HG02943 (cell line): Measurements from ENCODE around the gene VWDE.
"Not testable (repeated sequence)": the region's sequence is repeated elsewhere in the genome, so short reads cannot be mapped to it uniquely, and the experiment has no call there.

Experiments
- ATAC-seq: cut with Tn5 transposase; IDR thresholded peaks from one replicate; pipeline ENCODE4 v1.9.1; 2021; ENCODE audit warnings: mild to moderate bottlenecking, low read depth, moderate library complexity; ENCODE audit not compliant: unreplicated experiment

VWDE gene

DNA sequence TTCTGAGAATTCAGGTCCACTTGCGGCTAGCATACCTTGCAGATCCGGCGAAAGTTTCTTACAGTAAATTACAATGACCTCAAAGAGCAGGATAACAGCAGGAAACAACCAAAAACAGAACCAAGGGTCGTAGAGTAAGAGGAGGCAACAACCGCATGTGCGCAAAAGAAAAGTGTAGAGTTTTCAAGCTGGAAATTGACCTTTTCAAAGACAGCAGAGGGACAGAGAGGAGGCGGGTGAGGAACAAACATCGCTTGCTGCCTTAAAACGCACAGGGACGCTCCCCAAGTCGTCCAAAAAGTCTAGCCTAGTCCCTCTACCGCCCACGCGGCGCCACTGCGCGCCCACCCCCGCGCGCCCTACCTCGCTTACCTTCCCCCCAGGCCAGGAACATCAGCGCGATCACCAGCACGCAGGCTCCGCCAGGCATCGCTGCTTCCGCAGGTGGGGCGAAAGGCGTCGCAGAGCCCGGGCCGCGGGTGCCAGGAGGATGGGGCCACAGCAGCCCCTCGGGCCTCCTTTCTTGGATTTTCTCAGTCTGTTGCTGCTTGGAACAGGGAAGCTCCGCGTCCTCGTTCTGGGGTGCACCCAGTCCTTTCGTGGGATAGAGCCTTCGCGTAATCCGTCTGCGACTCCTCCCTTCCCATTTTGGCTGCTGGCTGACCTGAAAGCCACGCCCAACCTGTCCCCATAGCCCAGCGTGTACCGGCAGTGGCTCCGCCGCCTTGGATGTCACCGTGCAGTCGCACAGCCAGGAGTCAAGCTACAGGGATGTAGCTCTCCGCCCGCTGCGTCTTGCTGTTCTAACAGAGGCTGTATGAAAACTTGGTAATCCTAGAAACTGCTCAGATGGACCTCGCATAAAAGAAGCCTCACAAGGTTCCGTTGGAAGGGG lies at the start of gene VWDE:
VWDE (minus strand) TSS at position 579 of the 895 bp plus-strand sequence; CDS start at position 430, 149 bp downstream.
- ATAC-seq, result no peak

DNA sequence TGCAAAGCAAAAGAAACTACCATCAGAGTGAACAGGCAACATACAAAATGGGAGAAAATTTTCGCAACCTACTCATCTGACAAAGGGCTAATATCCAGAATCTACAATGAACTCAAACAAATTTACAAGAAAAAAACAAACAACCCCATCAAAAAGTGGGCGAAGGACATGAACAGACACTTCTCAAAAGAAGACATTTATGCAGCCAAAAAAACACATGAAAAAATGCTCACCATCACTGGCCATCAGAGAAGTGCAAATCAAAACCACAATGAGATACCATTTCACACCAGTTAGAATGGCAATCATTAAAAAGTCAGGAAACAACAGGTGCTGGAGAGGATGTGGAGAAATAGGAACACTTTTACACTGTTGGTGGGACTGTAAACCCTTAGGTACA lies 49.5 kb upstream of the VWDE start:
- ATAC-seq, result not testable (repeated sequence)

DNA sequence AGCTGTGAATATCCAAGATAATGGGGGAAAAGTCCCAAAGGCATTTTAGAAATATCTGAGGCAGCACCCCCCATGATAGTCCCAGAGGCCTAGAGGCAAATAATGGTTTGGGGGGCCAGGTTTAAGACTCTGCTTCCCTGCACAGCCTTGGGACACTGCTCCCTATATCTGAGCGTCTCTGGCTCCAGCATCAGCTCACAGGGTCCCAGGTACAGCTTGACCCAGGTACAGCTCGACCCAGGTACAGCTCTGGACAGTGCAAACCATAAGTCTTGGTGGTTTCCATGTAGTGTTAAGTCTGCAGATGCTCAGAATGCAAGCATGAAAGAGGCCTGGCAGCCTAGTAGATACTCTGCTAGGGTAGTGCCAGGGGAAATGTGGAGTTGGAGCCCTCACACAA lies 47.0 kb upstream of the VWDE start:
- no peak for ATAC-seq

DNA sequence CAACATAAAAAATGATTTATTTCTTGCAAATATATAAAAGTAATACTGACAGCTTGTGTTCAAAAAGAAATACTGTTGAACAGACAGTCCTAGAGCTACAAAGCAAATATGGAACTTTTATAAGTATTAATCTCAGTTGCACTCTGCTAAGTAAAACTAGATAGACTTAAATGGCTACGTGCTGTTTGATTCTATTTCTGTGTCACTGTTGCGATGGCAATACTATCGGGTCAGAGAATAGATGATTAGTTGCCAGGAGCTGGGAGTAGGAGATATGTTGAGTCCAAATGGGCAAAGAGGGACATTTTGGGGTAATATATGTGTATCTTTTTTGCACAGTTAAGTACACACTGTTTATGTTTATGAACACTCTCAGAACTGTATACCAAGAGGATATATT lies 41.1 kb upstream of the VWDE start:
- no peak for ATAC-seq

DNA sequence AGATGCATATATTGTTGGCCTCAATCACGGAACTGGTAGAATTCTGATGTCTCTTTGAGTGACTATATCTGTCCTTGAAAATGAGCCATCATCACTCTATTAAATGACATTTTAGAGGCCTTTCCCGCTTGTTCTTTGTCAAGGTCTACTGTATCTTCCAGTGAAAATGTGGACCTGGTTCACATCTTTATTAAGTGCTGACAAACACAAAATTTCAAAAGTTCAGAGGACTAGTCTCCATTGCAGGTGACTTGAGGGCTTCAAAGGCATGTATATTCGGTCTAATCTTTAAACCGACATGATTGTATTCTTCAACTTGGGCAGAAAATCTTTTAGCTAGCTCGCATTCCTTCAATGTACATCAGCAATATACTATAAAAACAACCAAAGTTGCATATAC lies 36.6 kb upstream of the VWDE start:
- no peak for ATAC-seq

DNA sequence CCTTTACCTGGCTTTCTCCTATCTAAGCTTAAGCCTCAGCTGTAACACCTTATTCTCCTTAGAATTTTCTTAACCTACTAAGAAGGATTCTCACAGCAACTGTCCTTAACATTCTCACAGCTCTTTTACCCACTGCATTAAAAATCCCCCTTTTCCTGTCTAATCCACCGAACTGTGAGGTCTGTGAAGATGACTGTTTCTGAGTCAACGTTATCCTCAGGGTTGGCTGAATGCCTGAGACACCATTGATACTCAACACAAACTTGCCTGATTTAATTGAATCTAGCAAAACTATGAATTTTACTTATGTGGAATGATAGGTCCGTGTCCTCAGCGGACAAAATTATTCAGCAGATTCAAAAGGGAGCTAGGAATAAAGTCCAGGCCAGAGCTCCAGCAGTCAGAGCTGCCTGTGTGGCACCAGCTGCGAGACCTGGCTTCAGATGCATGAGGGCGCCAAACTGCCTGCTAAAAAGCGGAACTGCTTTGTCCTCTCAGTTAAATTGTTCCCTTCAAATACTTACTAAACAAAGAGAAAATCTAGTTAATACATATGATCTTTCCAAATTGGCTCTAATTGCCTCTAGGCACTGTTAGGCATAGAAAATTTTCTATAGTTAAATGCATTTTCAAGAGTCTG lies 33.4 kb upstream of the VWDE start:
- ATAC-seq, result no peak

DNA sequence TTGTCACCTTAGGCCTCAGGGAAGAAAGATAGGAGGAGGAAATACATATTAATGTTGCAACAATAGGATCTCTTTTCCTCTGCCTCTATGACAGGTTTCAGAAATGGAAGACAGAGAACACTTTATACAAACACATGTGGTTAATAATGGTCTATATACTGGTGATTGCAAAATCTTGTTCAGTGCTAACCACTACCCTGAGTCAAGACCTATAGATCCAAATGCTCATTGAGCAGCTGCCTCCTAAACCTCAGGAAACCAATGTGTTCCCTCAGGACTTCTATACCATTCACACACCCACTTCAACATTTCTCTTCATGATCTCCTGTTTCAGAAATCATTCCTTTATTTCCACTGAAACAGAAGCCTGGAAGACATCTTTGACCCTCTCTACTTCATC lies 32.5 kb upstream of the VWDE start:
- no peak for ATAC-seq

DNA sequence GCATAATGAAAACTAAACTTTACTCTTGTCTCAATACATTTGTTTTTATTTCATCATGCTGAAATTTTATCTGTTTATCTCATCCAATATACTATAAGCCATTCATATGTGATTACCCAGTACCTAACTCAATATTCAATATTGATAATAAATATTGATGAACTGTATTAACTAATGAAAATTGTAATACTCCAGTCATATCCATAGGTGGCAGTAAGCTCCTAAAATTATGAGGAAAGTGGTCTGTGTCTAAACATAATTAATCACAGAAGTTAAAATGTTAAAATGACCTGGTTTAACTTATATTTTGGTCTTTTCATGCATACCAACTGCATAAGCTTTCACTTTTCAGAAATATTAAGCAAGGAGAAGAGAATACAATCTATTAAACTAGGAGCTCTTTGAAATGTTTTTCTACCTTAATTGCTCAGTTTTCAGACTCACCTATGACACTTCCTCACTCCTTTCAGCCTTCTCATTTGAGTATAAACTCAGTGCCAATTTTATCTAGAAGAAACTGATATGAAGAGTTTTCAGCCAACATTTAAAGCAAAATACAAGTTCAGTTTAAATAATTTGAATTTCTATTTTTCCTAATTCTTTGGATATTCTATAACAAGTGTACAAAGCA lies 30.5 kb upstream of the VWDE start:
- ATAC-seq, result no peak

DNA sequence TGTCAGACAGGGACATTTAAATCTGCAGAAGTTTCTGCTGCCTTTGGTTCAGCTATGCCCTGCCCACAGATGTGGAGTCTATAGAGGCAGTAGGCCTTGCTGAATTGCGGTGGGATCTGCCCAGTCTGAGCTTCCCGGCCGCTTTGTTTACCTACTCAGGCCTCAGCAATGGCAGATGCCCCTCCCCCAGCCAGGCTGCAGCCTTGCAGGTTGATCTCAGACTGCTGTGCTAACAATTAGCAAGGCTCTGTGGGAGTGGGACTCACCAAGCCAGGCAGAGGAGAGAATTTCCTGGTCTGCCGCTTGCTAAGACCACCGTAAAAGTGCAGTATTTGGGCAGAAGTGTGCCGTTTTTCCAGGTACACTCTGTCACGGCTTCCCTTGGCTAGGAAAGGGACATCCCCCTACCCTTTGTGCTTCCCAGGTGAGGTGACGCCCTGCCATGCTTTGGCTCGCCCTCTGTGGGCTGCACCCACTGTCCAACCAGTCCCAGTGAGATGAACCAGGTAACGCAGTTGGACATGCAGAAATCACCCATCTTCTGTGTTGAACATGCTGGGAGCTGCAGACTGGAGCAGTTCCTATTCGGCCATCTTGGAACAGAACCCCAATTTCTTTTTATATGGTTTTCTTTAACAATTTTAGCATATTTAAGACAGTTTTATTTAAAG lies 28.4 kb upstream of the VWDE start:
- ATAC-seq, result no peak

DNA sequence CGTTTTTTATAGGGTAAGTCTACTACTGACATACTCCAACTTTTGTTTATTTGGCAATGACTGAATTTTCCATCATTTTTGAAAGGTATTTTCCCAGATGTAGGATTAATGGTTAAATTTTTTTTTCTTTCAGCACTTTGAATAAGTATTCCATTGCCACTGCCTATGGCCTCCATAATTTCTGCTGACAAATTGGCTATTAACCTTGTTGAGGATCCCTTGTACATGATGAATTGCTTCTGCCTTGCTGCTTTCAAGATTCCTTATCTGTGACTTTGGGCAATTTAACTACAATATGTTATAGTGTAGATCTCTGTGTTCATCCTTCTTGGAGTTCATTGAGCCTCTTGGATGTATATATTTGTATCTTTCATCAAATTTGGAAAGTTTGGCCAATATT lies 21.6 kb upstream of the VWDE start:
- no peak for ATAC-seq

DNA sequence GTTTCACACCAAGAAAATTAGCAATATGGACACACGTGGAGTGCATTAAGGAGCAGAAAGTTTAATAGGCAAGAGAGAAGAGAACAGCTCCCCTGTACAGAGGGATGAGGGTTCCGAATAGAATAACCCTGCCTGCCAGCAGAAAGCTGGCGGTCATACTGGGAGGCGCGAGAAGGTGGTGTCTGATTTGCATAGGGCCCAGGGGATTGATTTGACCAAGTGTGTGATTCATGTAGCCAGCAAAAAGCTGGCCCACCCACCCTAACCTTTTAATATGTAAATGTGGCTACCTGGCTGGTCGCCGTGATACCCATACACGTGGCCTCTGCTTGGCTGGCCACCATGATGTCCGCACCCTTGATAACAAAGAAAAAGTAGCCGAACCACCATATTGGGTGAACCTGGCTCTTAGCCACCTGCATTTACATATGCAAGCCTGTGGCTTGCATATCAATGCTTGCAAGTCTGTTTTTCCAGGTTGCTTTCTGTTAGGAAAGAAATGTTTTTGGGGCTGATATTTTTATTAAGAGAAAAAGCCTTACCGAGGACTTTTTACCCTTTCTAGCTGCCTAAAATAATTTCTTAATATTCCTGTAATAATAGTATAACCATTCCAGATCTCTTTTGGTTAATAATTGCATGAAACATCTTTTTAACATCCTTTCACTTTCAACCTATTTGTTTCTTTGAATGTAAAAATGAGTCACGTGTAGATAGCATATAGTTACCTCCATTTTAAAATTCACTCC lies 20.5 kb upstream of the VWDE start:
- ATAC-seq, result no peak

DNA sequence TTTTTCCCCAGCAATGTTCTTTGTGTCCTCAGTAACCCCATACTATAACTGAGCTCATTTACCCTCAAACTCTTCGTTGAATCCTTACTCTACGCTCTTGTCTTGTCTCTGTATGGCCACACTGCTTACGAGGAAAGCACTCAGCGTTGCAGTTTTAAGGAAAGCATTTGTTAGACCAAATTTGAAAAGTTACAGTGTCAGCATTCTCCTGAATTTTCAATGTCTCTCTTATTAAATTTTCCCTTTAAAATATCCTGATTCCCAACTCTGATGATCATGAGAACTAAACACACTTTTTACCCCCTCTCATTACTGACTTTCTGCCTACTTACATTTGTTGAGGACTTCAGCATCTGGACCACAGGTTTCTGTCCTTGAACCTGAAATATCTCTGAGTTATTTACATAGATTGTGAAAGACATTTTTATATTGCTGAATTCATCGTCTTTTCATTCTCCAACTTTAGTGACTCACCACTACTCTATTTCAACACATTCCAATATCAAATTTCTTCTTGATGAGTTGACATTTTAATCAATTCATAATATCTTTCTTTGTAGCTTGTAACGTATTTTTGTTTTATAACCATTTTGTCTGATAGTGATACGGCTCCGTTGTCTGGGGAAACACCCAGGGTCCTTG lies 19.8 kb upstream of the VWDE start:
- ATAC-seq, result no peak

DNA sequence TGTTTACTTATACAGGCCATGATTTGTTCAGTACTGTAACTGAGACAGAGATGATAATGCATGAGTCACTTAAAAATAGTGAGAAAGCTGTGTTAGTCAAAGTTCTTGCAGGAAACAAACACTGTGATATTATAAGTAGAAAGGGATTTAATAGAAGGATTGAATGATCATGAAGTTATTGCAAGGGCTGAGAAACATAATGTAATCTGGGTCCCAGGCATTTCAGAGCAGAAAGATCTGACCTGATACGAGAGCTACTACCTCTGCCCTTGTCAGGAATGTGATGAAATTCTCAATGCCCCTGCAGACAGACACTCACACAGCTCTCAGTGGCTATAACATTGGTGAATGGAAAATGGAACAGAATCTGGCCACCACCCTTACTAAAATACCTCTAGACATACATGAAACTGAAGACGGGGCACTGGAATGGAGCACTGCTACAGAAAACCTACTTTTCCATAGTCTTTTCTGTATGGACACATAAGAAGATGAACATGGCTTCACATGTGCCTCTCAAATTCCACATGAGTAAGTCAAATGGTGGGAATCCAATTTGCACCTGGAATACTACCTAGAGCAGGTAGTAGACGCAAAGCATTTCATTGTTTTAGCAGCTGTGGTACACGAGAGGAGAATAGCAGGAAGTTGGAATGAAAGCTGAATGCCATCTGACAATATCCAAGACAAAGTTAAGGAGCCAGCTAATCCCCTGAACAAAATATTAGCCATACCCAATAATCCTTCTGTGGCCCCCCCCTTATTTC lies 19.1 kb upstream of the VWDE start:
- no peak for ATAC-seq

DNA sequence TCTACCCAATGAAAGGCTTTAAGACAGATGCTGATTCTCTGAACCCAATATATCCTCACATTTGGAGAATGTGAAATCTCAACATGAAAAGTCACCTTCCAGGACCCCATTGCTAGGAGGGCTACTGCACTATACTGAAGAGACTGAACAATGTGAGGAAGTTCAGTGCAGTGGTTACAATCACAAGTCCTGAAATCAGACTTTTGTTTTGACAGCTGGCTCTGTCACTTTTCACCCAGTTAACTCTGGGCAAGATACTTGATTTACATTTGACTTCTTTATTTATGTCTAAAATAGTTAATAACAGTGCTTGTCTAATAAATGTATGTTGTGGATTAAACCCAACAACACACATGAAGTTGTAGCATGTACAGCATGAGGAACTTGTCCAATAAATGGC lies 14.8 kb upstream of the VWDE start:
- ATAC-seq, result no peak

DNA sequence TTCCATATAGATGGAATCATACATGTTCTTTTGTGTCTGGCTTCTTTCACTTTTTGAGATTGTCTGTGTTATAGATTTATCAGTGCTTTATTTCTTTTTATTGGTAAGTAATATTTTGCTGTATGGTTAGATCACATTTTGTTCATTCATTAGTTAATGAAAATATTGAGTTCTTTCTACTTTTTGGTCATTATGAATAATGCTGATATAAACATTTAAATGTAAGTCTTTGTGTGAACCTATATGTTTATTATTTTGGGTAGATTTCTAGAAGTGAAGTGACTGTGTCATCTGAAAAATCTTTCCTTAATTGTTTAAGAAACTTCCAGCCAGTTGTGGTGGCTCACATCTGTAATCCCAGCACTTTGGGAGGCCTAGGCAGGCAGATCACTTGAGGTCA lies 11.4 kb upstream of the VWDE start:
- no peak for ATAC-seq

DNA sequence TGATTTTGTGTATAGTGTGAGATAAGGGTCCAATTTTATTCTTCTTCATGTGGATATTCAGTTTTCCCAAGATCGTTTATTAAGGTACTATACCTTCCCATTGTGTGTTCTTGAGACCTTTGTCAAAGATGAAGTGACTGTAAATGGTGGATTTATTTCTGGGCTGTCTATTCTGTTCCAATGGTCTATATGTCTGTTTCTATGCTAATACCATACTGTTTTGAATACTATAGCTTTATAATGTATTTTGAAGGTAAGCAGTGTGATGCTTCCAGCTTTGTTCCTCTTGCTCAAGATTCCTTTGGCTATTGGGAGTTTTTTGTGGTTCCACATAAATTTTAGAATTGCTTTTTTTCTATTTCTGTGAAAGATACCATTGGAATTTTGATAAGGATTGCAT lies 8.7 kb upstream of the VWDE start:
- ATAC-seq, result no peak

DNA sequence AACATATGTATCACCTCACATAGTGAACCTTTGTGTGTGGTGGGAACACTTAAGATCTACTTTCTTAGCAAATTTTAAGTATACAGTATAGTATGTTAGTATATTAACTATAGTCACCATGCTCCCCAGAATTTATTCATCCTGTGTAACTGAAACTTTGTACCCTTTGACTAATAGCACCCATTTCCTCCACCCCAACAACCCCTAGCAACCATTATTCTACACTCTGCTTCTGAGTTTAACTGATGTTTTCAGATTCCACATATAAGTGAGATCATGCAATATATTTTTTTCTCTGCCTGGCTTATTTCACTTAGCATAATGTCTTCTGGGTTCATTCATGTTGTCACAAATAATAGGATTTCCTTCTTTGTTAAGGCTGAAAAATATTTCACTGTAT lies 6.9 kb upstream of the VWDE start:
- ATAC-seq, result no peak

DNA sequence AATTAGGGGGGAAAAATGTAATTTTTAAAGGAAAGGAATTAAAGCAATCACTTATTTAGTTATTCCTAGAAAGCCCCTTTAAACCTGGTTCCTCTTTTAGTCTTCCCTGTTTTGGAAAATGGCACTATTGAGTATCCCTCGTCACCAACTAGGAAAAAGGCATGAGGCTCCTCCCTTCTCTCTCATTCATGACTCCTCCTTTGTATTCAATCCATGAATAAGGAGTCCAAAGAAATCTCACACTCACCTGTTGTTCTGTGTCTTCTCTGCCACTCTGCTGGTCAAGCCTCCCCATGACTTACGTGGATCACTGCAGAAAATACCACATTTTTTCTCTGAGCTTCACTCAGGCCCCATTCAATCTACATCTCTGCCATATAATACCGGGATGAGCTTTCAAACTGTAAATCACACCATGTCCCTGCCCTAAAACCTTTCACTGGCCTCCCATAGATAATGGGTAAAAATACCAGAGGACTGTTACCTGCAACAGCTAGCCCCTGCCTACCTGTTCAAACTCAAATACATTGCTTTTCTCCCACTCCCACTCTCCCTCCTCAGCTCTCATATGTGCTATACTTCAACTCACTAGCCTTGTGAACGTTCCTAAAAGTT lies 5.5 kb upstream of the VWDE start:
- ATAC-seq, result no peak

DNA sequence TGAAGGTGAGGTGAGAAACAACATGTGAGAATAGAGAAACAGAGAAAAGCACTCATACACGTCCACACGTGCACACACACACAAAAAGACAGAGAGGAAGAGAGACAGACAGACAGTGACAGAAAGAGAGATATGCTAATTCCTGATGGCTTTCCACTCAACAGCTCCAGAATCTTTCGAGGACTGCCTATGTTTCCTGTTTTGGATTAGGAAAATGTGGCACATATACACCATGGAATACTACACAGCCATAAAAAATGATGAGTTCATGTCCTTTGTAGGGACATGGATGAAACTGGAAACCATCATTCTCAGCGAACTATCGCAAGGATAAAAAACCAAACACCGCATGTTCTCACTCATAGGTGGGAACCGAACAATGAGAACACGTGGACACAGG lies 4.0 kb upstream of the VWDE start:
- not testable (repeated sequence) for ATAC-seq
